ENCODE measurements around the gene C17orf75.

DNA sequence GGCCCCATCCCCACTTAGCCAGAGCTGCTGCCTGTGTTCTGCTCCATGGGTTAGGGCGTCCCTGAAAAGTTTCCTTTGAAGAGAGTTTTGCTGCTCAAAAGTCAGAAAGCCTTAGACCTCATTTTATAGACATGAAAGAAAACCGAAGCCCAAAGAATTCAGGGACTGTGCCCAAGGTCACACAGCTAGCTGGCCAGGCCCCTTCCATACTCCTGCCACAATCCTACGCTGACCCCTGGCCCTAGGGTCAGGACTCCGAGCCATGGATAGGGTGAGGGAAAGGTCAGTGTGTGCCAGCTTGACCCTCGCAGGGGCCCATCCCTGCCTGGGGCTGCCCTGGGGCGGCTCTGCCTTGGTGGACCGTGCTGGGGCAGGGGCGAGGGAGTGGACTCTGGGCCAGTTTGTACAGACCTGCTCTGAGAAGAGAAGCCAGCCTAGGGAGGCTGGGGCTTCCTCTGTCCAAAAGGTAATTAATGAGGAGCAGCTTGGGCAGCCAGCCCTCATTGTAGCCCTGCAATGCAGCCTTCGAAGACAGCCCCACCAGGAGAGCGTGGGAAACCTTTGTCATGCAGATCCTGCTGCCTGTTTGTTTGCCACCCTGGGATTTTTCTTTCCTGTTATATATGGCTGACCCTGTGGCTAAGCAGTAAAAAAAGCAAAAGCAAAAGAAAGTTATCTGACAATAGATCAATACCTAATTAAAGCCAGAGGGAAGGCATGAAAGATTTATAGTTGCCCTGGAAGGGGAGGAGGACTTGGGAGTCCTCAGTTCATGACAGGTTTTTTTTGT is 38.9 kb downstream of the C17orf75 start:
- TF ChIP-seq, protein P1, sequence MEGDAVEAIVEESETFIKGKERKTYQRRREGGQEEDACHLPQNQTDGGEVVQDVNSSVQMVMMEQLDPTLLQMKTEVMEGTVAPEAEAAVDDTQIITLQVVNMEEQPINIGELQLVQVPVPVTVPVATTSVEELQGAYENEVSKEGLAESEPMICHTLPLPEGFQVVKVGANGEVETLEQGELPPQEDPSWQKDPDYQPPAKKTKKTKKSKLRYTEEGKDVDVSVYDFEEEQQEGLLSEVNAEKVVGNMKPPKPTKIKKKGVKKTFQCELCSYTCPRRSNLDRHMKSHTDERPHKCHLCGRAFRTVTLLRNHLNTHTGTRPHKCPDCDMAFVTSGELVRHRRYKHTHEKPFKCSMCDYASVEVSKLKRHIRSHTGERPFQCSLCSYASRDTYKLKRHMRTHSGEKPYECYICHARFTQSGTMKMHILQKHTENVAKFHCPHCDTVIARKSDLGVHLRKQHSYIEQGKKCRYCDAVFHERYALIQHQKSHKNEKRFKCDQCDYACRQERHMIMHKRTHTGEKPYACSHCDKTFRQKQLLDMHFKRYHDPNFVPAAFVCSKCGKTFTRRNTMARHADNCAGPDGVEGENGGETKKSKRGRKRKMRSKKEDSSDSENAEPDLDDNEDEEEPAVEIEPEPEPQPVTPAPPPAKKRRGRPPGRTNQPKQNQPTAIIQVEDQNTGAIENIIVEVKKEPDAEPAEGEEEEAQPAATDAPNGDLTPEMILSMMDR (IDR thresholded peaks at IDR 0.05 in 2 of 3, conservative IDR thresholded peaks at IDR 0.05 in 1 of 3; ENCODE audit: control insufficient read depth in 2 of 3, extremely low read depth in 1 of 3, insufficient read depth in 1 of 3, low read depth in 3 of 3, low read length in 3 of 3) = no peak
- TF ChIP-seq ATF7 (IDR thresholded peaks at IDR 0.05; ENCODE audit: low read depth) (no peak), ELK1 (IDR thresholded peaks at IDR 0.05; ENCODE audit: low read depth, low read length) (no peak), CBX5 (IDR thresholded peaks at IDR 0.05; ENCODE audit: low read depth) (no peak), EP300 (IDR thresholded peaks at IDR 0.05; ENCODE audit: borderline replicate concordance in 1 of 2, control insufficient read depth in 1 of 2, low read depth in 2 of 2, low read length in 2 of 2) (no peak), CHD4 (IDR thresholded peaks at IDR 0.05) (no peak), SRF (IDR thresholded peaks at IDR 0.05; ENCODE audit: low read depth in 2 of 2, low read length in 2 of 2) (no peak)
